Middle frontal gyrus (tissue), 1 donor: Measurements from ENCODE around the gene ZBTB8A.
"Not testable (repeated sequence)": the region's sequence is repeated elsewhere in the genome, so short reads cannot be mapped to it uniquely, and the experiment has no call there.

Source experiments
- DNase-seq: peaks from one replicate; pipeline ENCODE4 v3.0.0-alpha.2; 2015; ENCODE audit warnings: low spot score; ENCODE audit errors: extremely low spot score

The ZBTB8A gene

GRCh38 chr1:32619701-32620485 is 80.7 kb downstream of the ZBTB8A start:
- no peak for DNase-seq

GRCh38 chr1:32622205-32622604 is 83.0 kb downstream of the ZBTB8A start:
- no peak for DNase-seq

- DNase-seq = no peak
Measured at GRCh38 chr1:32622806-32623681, 83.8 kb downstream of the ZBTB8A start.

- no peak for DNase-seq
Measured at GRCh38 chr1:32623775-32624174, 84.5 kb downstream of the ZBTB8A start.

GRCh38 chr1:32626176-32626575 is 86.9 kb downstream of the ZBTB8A start:
- DNase-seq = no peak

- no peak for DNase-seq
Measured at GRCh38 chr1:32627596-32628162, 88.5 kb downstream of the ZBTB8A start.

GRCh38 chr1:32630173-32630572 is 90.9 kb downstream of the ZBTB8A start:
- DNase-seq = not testable (repeated sequence)

GRCh38 chr1:32632829-32633228 is 93.6 kb downstream of the ZBTB8A start:
- DNase-seq = no peak

- DNase-seq = no peak
Measured at GRCh38 chr1:32635508-32636277, 96.5 kb downstream of the ZBTB8A start.

GRCh38 chr1:32636914-32637645 is 97.9 kb downstream of the ZBTB8A start:
- DNase-seq = no peak

- DNase-seq = no peak
Measured at GRCh38 chr1:32639489-32640075, 100.4 kb downstream of the ZBTB8A start.

- not testable (repeated sequence) for DNase-seq
Measured at GRCh38 chr1:32642292-32642827, 103.1 kb downstream of the ZBTB8A start.

GRCh38 chr1:32644426-32644825 is 105.2 kb downstream of the ZBTB8A start:
- DNase-seq = no peak

GRCh38 chr1:32647308-32648134 is 108.3 kb downstream of the ZBTB8A start:
- no peak for DNase-seq

- peak; percentile 86 for DNase-seq
Measured at GRCh38 chr1:32650248-32650751, 111.1 kb downstream of the ZBTB8A start, which contains the start of gene ZBTB8OS. Gene ZBTB8OS, minus strand, starts transcription at chr1:32650550. Its CDS starts 21 bp downstream, at chr1:32650529.

GRCh38 chr1:32650752-32651460 is 111.7 kb downstream of the ZBTB8A start, which contains the start of gene RBBP4:
Gene RBBP4, plus strand, starts transcription at chr1:32651208. Its CDS starts 99 bp downstream, at chr1:32651307.
- DNase-seq = peak; percentile 96

GRCh38 chr1:32651461-32652073 is 112.3 kb downstream of the ZBTB8A start:
- DNase-seq = no peak
